ENCODE measurements around the gene BMP8B.
"Not testable (repeated sequence)": the region's sequence is repeated elsewhere in the genome, so short reads cannot be mapped to it uniquely, and the experiment has no call there.

BMP8B gene

DNA sequence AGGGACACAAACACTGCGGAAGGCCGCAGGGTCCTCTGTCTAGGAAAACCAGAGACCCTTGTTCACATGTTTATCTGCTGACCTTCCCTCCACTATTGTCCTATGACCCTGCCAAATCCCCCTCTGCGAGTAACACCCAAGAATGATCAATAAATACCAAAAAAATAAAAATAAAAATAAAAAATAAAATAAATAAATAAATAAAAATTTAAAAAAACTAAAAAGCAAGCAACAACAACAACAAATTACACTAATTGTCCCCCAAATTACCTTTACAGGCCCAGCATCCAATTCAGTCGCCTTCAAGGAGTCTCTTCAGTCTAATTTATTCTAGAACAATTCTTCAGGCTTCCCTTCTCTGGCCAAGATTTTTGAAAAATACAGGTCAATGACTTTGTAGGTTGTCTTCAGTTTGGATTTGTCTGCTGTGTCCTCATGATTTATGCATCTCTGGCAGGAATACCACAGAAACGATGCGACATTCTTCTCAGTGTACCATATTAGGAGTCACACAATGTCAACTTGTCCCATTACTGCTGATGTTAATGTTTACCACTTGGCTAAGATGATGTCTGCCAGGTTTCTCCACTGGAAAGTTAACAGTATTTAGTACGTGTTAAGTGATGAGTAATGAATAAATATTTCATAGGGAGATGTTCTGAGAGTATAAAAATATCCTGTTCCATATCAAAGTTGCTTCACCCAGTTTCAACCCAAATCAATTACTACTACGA, 20.3 kb upstream of the BMP8B start:
- no peak for DNase-seq

- no peak for DNase-seq
Measured at GRCh38 chr1:39805385-39805784, 16.7 kb upstream of the BMP8B start.

- no peak for DNase-seq
Measured at GRCh38 chr1:39802496-39803260, 14.0 kb upstream of the BMP8B start.

DNA sequence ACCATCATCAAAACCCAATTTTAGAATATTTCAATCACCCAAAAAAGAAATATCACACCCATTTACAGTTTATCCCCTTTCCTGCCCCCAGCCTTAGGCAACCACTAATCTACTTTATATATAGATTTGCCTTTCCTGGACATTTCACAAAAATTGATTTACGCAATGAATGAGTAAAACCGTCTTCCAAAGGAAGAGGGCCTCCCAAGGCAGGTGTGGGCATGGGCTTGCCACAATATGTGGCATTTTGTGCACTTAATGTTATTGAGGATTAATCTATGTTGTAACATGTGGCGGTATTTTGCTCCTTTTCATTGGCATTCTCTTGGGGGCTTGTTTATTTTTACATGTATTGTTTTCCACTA, 11.8 kb upstream of the BMP8B start:
- DNase-seq, result no peak

GRCh38 chr1:39799770-39800470, 11.3 kb upstream of the BMP8B start:
- DNase-seq, result no peak

DNA sequence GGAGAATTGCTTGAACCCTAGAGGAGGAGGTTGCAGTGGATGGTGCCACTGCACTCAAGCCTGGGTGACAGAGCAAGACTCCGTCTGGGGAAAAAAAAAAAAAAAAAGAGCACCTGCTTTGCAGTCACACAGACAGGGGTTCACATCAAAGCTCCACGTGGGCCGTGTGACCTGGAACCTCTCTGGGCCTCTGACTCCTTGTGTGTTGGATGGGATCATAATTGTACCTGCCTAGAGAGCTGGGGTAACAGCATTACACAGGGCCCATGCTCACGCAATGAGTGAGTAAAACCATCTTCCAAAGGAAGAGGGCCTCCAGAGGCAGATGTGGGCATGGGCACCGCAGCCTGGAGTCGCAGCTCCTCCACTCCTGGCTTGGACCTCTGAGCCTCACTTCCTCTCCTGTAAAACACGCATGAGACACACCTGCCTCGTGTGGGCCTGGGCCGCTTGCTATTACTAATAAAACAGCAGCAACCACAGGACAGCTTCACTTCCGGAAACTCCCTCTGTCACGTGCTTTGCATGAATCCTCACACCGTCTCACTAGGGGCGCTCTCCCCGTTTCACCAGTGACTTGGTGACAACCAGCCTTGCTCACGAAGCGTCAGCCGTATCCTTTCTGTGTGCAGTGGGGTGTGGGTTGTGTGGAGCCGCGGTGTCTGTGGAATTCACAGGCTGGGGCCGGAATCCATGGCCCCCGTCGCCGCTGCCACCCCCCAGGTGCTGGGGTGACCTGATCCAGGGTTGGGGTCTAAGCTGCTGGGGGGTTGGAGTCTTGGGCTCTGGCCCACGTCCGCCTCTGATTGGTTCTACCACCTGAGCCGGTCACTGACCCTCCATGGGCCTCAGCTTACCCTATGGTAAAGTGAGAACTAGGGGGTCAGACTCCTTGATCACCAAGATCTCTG, 10.4 kb upstream of the BMP8B start:
- DNase-seq, result not testable (repeated sequence)

DNA sequence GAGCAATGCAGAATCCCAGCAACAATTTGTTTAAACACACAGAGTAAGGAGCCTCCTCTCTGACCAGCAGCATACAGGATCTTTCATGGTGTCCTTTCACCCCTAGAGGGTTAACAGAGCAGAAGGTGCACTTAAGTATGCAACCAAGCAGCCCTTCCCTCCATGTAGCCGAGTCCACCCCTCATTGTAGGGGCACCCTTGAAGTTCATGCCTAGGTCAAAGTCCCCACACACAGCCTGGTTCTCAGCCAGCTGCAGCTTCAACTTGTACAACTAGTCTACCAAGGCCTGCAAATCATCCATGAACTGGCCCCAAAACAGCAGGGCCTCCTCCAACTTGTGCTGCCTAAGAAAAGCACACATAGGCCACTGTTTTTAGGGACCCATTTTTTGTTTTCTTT, 7.0 kb upstream of the BMP8B start:
- DNase-seq, result no peak

DNA sequence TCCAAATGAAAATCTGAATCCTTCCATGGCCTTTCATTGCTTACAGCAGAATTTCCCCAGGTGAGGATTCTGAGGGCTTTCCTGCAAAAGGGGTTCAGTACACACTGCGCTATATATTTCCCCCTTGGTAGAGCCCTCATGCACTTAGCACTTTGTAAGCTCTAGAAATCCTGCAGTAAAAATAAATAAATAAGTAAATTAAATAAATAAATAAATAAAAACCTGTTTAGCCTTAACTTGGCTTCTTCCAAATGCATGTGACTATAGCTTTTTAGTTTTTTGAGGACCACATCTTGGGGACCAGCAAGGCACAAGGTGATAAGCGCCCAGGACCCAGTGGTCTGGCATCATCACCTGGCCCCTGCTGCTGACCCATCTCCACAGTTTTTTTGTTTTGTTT, 3.2 kb upstream of the BMP8B start:
- no peak for DNase-seq

DNA sequence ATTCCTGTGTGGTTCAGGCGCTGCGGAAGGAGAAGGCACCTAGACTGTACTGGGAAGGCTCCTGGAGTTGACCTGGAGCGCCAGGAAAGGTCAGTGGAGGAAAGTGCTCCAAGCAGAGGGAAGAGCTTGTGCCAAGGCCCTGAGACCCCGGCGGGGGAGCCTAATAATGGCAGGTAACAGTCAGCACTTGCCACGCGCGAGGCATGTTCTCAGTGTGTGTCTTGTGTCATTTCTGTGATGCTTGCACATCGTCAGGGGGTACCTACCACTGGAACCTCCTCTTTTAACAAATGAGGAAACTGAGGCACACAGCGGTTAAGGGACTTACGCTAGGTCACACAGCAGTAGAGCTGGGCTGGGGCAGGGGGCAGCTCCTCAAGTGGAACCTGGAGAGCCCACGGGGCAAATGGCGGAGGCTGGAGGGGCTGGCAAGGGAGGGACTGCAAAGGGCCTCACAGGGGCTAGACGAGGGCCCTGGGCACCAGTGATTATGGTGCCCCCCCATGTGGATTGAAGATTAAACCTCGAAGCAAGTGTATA, 976 bp upstream of the BMP8B start:
- no peak for DNase-seq

GRCh38 chr1:39788426-39788757, 273 bp downstream of the BMP8B start:
- DNase-seq, result no peak

- DNase-seq, result not testable (repeated sequence)
Measured at GRCh38 chr1:39787964-39788363, 701 bp downstream of the BMP8B start.

- no peak for DNase-seq
Measured at GRCh38 chr1:39787468-39787867, 1.2 kb downstream of the BMP8B start.

GRCh38 chr1:39787108-39787375, 1.6 kb downstream of the BMP8B start:
- not testable (repeated sequence) for DNase-seq

- not testable (repeated sequence) for DNase-seq
Measured at GRCh38 chr1:39786303-39787107, 2.2 kb downstream of the BMP8B start.

GRCh38 chr1:39782685-39783084, 6.0 kb downstream of the BMP8B start:
- not testable (repeated sequence) for DNase-seq

GRCh38 chr1:39782103-39782502, 6.6 kb downstream of the BMP8B start:
- no peak for DNase-seq

GRCh38 chr1:39781349-39781715, 7.3 kb downstream of the BMP8B start:
- DNase-seq, result no peak

- no peak for DNase-seq
Measured at GRCh38 chr1:39779821-39780220, 8.8 kb downstream of the BMP8B start.

GRCh38 chr1:39779137-39779536, 9.5 kb downstream of the BMP8B start:
- DNase-seq, result no peak

- not testable (repeated sequence) for DNase-seq
Measured at GRCh38 chr1:39778463-39779099, 10.1 kb downstream of the BMP8B start.

DNA sequence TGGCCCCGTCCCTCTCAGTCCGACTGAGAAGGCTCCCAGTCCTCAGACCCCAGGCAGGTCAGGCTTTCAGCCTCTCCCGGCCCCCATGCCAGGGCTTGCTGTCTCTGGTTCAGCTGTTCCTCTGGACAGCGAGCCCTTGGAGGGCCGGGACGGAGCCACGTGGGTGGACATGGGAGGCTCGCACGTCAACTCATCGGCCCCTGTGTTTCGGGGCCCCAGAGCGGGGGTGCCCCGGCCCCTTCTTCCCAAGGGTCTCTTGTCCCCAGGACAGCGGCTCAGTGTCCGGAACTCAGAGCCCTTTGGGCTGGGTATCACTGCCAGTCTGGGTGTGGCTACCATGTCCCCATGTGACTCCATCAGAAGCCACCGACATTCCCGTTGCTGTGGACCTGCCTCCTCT, 10.8 kb downstream of the BMP8B start:
- not testable (repeated sequence) for DNase-seq

DNA sequence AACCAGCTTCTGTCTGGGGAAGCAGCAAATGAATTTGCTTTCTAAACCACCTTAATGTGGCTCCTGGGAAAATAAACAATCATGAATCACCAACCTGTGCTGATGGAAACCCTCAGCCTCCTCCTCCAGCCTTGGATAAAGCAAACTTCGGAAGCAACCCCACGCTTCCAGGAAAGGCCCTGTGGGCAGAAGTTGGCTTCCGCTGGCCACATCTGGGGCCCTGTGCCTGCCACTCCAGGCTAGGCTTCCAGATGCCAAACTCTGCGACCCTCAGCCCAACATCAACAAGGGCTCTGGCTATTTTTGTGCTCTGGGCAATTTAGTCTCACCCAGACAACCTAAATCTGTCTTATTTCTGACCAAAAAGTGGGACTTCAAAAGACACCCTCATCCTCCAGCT, 11.4 kb downstream of the BMP8B start:
- DNase-seq, result no peak
